Right atrium auricular region (tissue), 2 donors: ENCODE data around the gene RYR3. TPM values are rescaled to one million over a fixed set of nuclear protein-coding genes. Genes with fewer than 3 reads are reported as not detected.

Source experiments
- DNase-seq: peaks from one replicate; pipeline ENCODE4 v3.0.0-alpha.2; 2019; ENCODE audit warnings: low spot score
- H3K27ac ChIP-seq, 2 donors: fragments of 200-600 bp; sonication (generic); 1 replicate in 1 of 2; 2 replicates in 1 of 2; pipeline ENCODE4 v1.5.1; 2016 to 2019
- H3K27me3 ChIP-seq, 2 donors: fragments of 200-600 bp; sonication (generic); one replicate each; pipeline versions ENCODE4 v1.5.1 to v1.6.0; 2017 to 2019
- H3K36me3 ChIP-seq: fragments of 200-600 bp; sonication (generic); one replicate; pipeline ENCODE4 v1.5.1; 2016
- H3K4me1 ChIP-seq, 2 donors: fragments of 200-600 bp; sonication (generic); one replicate each; pipeline versions ENCODE4 v1.5.1 to v1.6.0; 2017 to 2019
- H3K4me3 ChIP-seq, 2 donors: fragments of 200-600 bp; sonication (generic); 1 replicate in 1 of 2; 2 replicates in 1 of 2; pipeline ENCODE4 v1.5.1; 2017 to 2019; ENCODE audit warnings: mild to moderate bottlenecking in 1 of 2, moderate library complexity in 1 of 2
- H3K9me3 ChIP-seq, 2 donors: fragments of 200-600 bp; sonication (generic); one replicate each; pipeline ENCODE4 v1.5.1; 2019
- CTCF ChIP-seq, 2 donors: fragments of 200-600 bp; sonication (generic); IDR thresholded peaks; one replicate each; pipeline ENCODE4 v1.5.1; 2019; ENCODE audit warnings: antibody characterized with exemption in 2 of 2
- total RNA-seq, 2 donors: library from RNA; depleted of rRNA; stranded (reverse); fragments of >200 nt; gene quantifications; one replicate each; pipeline ENCODE4 v1.1.0, GENCODE V29; 2016

Gene RYR3
- total RNA-seq, 2 donors from 2014 or later, result 0.08 to 0.11 TPM

- Histone ChIP-seq H3K36me3 (no peaks in the 10 kb centered on the region), H3K4me3 (no peak overlapping the region), H3K27me3 (no peaks in the 10 kb centered on the region), H3K9me3 (no peaks in the 10 kb centered on the region), H3K27ac (no peak overlapping the region), H3K4me1 (no peaks in the 10 kb centered on the region)
- no peak for TF ChIP-seq CTCF (IDR thresholded peaks at IDR 0.05)
- DNase-seq, result no peak
Observed at GRCh38 chr15:33358306-33358705, 47.5 kb downstream of the RYR3 start.

GRCh38 chr15:33360886-33361285, 50.1 kb downstream of the RYR3 start:
- no peak for TF ChIP-seq CTCF (IDR thresholded peaks at IDR 0.05)
- Histone ChIP-seq H3K4me3 (no peak overlapping the region), H3K9me3 (no peaks in the 10 kb centered on the region), H3K27ac (no peak overlapping the region), H3K27me3 (no peaks in the 10 kb centered on the region), H3K36me3 (no peaks in the 10 kb centered on the region), H3K4me1 (no peaks in the 10 kb centered on the region)
- no peak for DNase-seq

GRCh38 chr15:33369941-33370622, 59.3 kb downstream of the RYR3 start:
- Histone ChIP-seq H3K36me3 (no peaks in the 10 kb centered on the region), H3K9me3 (no peaks in the 10 kb centered on the region), H3K4me3 (no peak overlapping the region), H3K4me1 (no peaks in the 10 kb centered on the region), H3K27me3 (no peaks in the 10 kb centered on the region), H3K27ac (no peak overlapping the region)
- no peak for DNase-seq
- TF ChIP-seq CTCF (IDR thresholded peaks at IDR 0.05), result no peak

- no peak overlapping the region for H3K27ac ChIP-seq
- H3K4me1 ChIP-seq, result no peaks in the 10 kb centered on the region
- H3K27me3 ChIP-seq, result no peaks in the 10 kb centered on the region
- H3K36me3 ChIP-seq, result no peaks in the 10 kb centered on the region
- no peak for TF ChIP-seq CTCF (IDR thresholded peaks at IDR 0.05)
- H3K4me3 ChIP-seq, result no peak overlapping the region
- no peak for DNase-seq
- no peaks in the 10 kb centered on the region for H3K9me3 ChIP-seq
Observed at GRCh38 chr15:33370623-33371020, 59.9 kb downstream of the RYR3 start.

- DNase-seq, result no peak
- Histone ChIP-seq H3K27ac (no peak overlapping the region), H3K4me1 (no peaks in the 10 kb centered on the region), H3K4me3 (no peak overlapping the region), H3K27me3 (no peaks in the 10 kb centered on the region), H3K36me3 (no peaks in the 10 kb centered on the region), H3K9me3 (no peaks in the 10 kb centered on the region)
- TF ChIP-seq CTCF (IDR thresholded peaks at IDR 0.05), result no peak
Observed at GRCh38 chr15:33371159-33371558, 60.4 kb downstream of the RYR3 start.
